HepG2 (cell line): Measurements from ENCODE around the gene GNAZ. TPM values are rescaled to one million over a fixed set of nuclear protein-coding genes. Genes with fewer than 3 reads are reported as not detected.

ENCODE experiments used
- ATAC-seq: fragments of 200-7000 bp; cut with Tn5 transposase; 3 replicates; pipeline ENCODE4 v1.9.1; 2020; ENCODE audit warnings: mild to moderate bottlenecking, moderate library complexity
- BruUV-seq: library from RNA; stranded (reverse); fragments of 400-500 nt; replicated peaks from 2 replicates; lab custom pipeline; 2021; lab: Mats Ljungman, UMichigan
- CTCF ChIA-PET: fragments of 300-600 bp; formaldehyde crosslinking; extraction: SDS; loops from one replicate; lab custom pipeline; 2021; ENCODE audit warnings: low total read pairs, inconsistent platforms, low intra/inter-chr PET ratio; lab: Yijun Ruan, JAX
- POLR2A ChIA-PET: fragments of 350-600 bp; sonication (Branson Sonifier 250); formaldehyde crosslinking; loops from one replicate; lab custom pipeline; 2020; ENCODE audit warnings: antibody characterized with exemption, inconsistent platforms; lab: Yijun Ruan, JAX
- DNase-seq: peaks from one replicate; pipeline ENCODE4 v3.0.0-alpha.2; 2015; ENCODE audit warnings: low spot score
- FAIRE-seq: peaks from 3 replicates; lab custom pipeline; 2011; peaks lifted over from hg19 to GRCh38; lab: Jason Lieb, UNC
- H2AFZ ChIP-seq: one replicate; pipeline ENCODE4 v1.6.1; 2011; ENCODE audit warnings: low read length, inconsistent platforms
- H3K27ac ChIP-seq: fragments of 300-600 bp; 3 replicates; pipeline ENCODE4 v1.8.0; 2011; ENCODE audit warnings: mixed run types, mild to moderate bottlenecking, mixed read lengths, low read length, inconsistent platforms; ENCODE audit not compliant: insufficient read depth; ENCODE audit errors: extremely low read length
- H3K27me3 ChIP-seq, 2 experiments: fragments of 200-600 bp in 1 of 2; 2 replicates in 1 of 2; 3 replicates in 1 of 2; pipeline versions ENCODE4 v1.6.0 to v1.8.0; 2011; ENCODE audit warnings: low read length in 2 of 2, mild to moderate bottlenecking in 2 of 2, moderate library complexity in 2 of 2, inconsistent platforms in 1 of 2; ENCODE audit not compliant: insufficient read depth in 2 of 2, control insufficient read depth in 1 of 2
- H3K36me3 ChIP-seq, 2 experiments: fragments of 200-600 bp in 1 of 2; replicated peaks in 1 of 2; 2 replicates in 1 of 2; 3 replicates in 1 of 2; pipeline versions ENCODE4 v1.5.1 to v1.8.0; 2011; ENCODE audit warnings: low read length in 2 of 2, inconsistent platforms in 1 of 2; ENCODE audit not compliant: insufficient read depth in 2 of 2, control insufficient read depth in 1 of 2
- H3K4me1 ChIP-seq: 2 replicates; pipeline ENCODE4 v1.5.1; 2012; ENCODE audit warnings: low read length, inconsistent platforms; ENCODE audit not compliant: insufficient read depth
- H3K4me2 ChIP-seq: 2 replicates; pipeline ENCODE4 v1.6.0; 2011; ENCODE audit warnings: low read depth, low read length, inconsistent platforms
- H3K4me3 ChIP-seq, 3 experiments: fragments of 200-600 bp in 1 of 3; sonication (generic), shearing (Covaris generic) in 1 of 3; replicated peaks in 1 of 3; 2 replicates each; pipeline ENCODE4 v1.5.1; 2011 to 2016; ENCODE audit warnings: low read length in 3 of 3, inconsistent platforms in 2 of 3, low read depth in 2 of 3, mild to moderate bottlenecking in 2 of 3, control low read depth in 1 of 3, mixed read lengths in 1 of 3; ENCODE audit not compliant: insufficient read depth in 1 of 3
- H3K79me2 ChIP-seq: one replicate; pipeline ENCODE4 v1.6.1; 2011; ENCODE audit warnings: low read length, inconsistent platforms; ENCODE audit not compliant: insufficient read depth
- H3K9ac ChIP-seq: 2 replicates; pipeline ENCODE4 v1.6.0; 2011; ENCODE audit warnings: mild to moderate bottlenecking, low read depth, low read length, inconsistent platforms; ENCODE audit not compliant: insufficient read depth
- H3K9me3 ChIP-seq: 2 replicates; pipeline ENCODE4 v1.5.1; 2012; ENCODE audit warnings: mild to moderate bottlenecking, low read length
- H4K20me1 ChIP-seq: 2 replicates; pipeline ENCODE4 v1.6.0; 2011; ENCODE audit warnings: inconsistent platforms, mild to moderate bottlenecking, low read length, moderate library complexity; ENCODE audit not compliant: insufficient read depth
- CREM ChIP-seq, 2 experiments: sonication (generic) in 1 of 2; formaldehyde crosslinking in 1 of 2; IDR thresholded peaks; 2 replicates each; pipeline versions ENCODE4 v1.4.0 to v1.6.1; 2016 to 2020; ENCODE audit warnings: antibody characterized with exemption in 1 of 2, mild to moderate bottlenecking in 1 of 2, missing genetic modification reagents in 1 of 2
- ERF ChIP-seq: IDR thresholded peaks from 2 replicates; pipeline ENCODE4 v1.6.1; 2018; ENCODE audit warnings: missing biosample characterization, missing genetic modification reagents
- GTF3A ChIP-seq: sonication (generic); formaldehyde crosslinking; conservative IDR thresholded peaks from 2 replicates; pipeline ENCODE4 v1.4.0; 2020; ENCODE audit warnings: mild to moderate bottlenecking, missing genetic modification reagents
- MXD4 ChIP-seq: IDR thresholded peaks from 2 replicates; pipeline ENCODE4 v1.6.1; 2016; ENCODE audit warnings: mild to moderate bottlenecking, missing biosample characterization, missing genetic modification reagents
- NFRKB ChIP-seq: fragments of 450-650 bp; IDR thresholded peaks from 2 replicates; pipeline ENCODE4 v1.6.1; 2017
- PHB2 ChIP-seq: fragments of 450-650 bp; IDR thresholded peaks from 2 replicates; pipeline ENCODE4 v1.6.1; 2018; ENCODE audit not compliant: partially characterized antibody
- TCF7L2 ChIP-seq: IDR thresholded peaks from 2 replicates; pipeline ENCODE4 v1.6.1; 2011; ENCODE audit warnings: mild to moderate bottlenecking, low read depth, low read length, moderate library complexity
- ZBTB38 ChIP-seq: sonication (generic); formaldehyde crosslinking; IDR thresholded peaks from 2 replicates; pipeline ENCODE4 v1.5.1; 2020; ENCODE audit warnings: mild to moderate bottlenecking, missing genetic modification reagents
- ZC3H4 ChIP-seq: sonication (generic); formaldehyde crosslinking; IDR thresholded peaks from 2 replicates; pipeline ENCODE4 v1.4.0; 2020; ENCODE audit warnings: missing genetic modification reagents, borderline replicate concordance
- ZFP37 ChIP-seq: sonication (generic); formaldehyde crosslinking; IDR thresholded peaks from 2 replicates; pipeline ENCODE4 v1.4.0; 2020; ENCODE audit warnings: missing genetic modification reagents, borderline replicate concordance
- ZNF234 ChIP-seq: sonication (generic); formaldehyde crosslinking; conservative IDR thresholded peaks from 2 replicates; pipeline ENCODE4 v1.5.1; 2020; ENCODE audit warnings: mild to moderate bottlenecking, missing genetic modification reagents
- ZNF253 ChIP-seq: sonication (generic); formaldehyde crosslinking; IDR thresholded peaks from 2 replicates; pipeline ENCODE4 v1.8.0; 2022; ENCODE audit warnings: mild to moderate bottlenecking, missing genetic modification reagents, borderline replicate concordance
- ZNF264 ChIP-seq: sonication (generic); formaldehyde crosslinking; IDR thresholded peaks from 2 replicates; pipeline ENCODE4 v1.4.0; 2020; ENCODE audit warnings: missing genetic modification reagents
- ZNF335 ChIP-seq: sonication (generic); formaldehyde crosslinking; IDR thresholded peaks from 2 replicates; pipeline ENCODE4 v1.4.0; 2020; ENCODE audit warnings: missing genetic modification reagents
- ZNF556 ChIP-seq: sonication (generic); formaldehyde crosslinking; IDR thresholded peaks from 2 replicates; pipeline ENCODE4 v1.4.0; 2020; ENCODE audit warnings: mild to moderate bottlenecking, missing genetic modification reagents, borderline replicate concordance
- ZNF607 ChIP-seq: sonication (generic); formaldehyde crosslinking; IDR thresholded peaks from 2 replicates; pipeline ENCODE4 v1.5.1; 2020; ENCODE audit warnings: missing genetic modification reagents, mild to moderate bottlenecking, borderline replicate concordance
- ZNF775 ChIP-seq: sonication (generic); formaldehyde crosslinking; IDR thresholded peaks from 2 replicates; pipeline ENCODE4 v1.4.0; 2020; ENCODE audit warnings: missing genetic modification reagents, mild to moderate bottlenecking, moderate library complexity, borderline replicate concordance
- WGBS: methylation state at CpG from one replicate; pipeline ENCODE4 v1.1.6; 2017; ENCODE audit warnings: low lambda C conversion rate; 5-methylcytosine and 5-hydroxymethylcytosine counted together
- in situ Hi-C: cut with HindIII; loops from 2 replicates; pipeline ENCODE4 v1.10.0; 2017; ENCODE audit warnings: low pct_unique_long_range_greater_than_20kb; ENCODE audit not compliant: extremely low pct_ligation_motif_present
- intact Hi-C: fragments of 100-400 bp; cut with micrococcal nuclease; formaldehyde crosslinking; loops from one replicate; pipeline ENCODE4 v1.10.0; 2022; ENCODE audit not compliant: unreplicated experiment
- polyA plus RNA-seq, 8 experiments: library from polyadenylated mRNA; depleted of rRNA in 3 of 8; stranded (reverse) in 7 of 8; unstranded in 1 of 8; fragments of >200 nt; fragmentation: Illumina TruSeq in 4 of 8; extraction: Trizol in 4 of 8; gene quantifications; 2 replicates each; pipeline versions ENCODE4 v1.2.1 to v1.2.3, GENCODE V29; 2011 to 2016; ENCODE audit warnings: low read depth in 4 of 8, missing spikeins in 1 of 8, mixed read lengths in 1 of 8; ENCODE audit not compliant: insufficient read depth in 1 of 8
- total RNA-seq, 5 experiments: library from RNA; depleted of rRNA; stranded (reverse); fragments of >200 nt; fragmentation: Illumina TruSeq; extraction: Trizol; gene quantifications; 2 replicates each; pipeline ENCODE4 v1.2.3, GENCODE V29; 2016; ENCODE audit warnings: low read depth in 1 of 5

The GNAZ gene
- total and polyA plus RNA-seq, 2 of the 13 experiments (the other 11 are each of a cell fraction or from before 2014, with no cell fraction given), result 11.4 to 22.3 TPM

- Histone ChIP-seq H3K9me3 (no peaks in the 10 kb centered on the region), H3K4me1 (no peaks in the 10 kb centered on the region), H3K27me3 (no peaks in the 10 kb centered on the region), H3K4me2 (no peak overlapping the region), H3K36me3 (peaks cover 2 to 4% of the 10 kb centered on the region in 2 experiments; a peak in 3 of 5 replicates), H4K20me1 (no peaks in the 10 kb centered on the region), H3K9ac (no peak overlapping the region), H2AFZ (no peak overlapping the region), H3K27ac (no peak overlapping the region), H3K79me2 (no peaks in the 10 kb centered on the region), H3K4me3 (no peak overlapping the region)
- ATAC-seq (no peak), FAIRE-seq (no peak), DNase-seq (no peak)
- CTCF ChIA-PET, result no interaction called here
- POLR2A ChIA-PET, result no interaction called here
- in situ Hi-C loops (no loop called here), intact Hi-C loops (no loop called here)
- no TSS peak for BruUV-seq
- WGBS, result 90% methylated on average over 5 of the region's 10 CpGs
- TF ChIP-seq MXD4 (CRISPR knock-in tag) (no peak), PHB2 (no peak), ZNF253 (no peak), ZNF264 (CRISPR knock-in tag) (no peak), GTF3A (CRISPR knock-in tag) (no peak), ZNF556 (CRISPR knock-in tag) (no peak), ERF (CRISPR knock-in tag) (no peak), NFRKB (no peak), ZNF607 (CRISPR knock-in tag) (no peak), ZFP37 (no peak)
- TF ChIP-seq, all 625 proteins: peak for 0
Measured at GRCh38 chr22:23116506-23117263, 46.4 kb downstream of the GNAZ start.

DNA sequence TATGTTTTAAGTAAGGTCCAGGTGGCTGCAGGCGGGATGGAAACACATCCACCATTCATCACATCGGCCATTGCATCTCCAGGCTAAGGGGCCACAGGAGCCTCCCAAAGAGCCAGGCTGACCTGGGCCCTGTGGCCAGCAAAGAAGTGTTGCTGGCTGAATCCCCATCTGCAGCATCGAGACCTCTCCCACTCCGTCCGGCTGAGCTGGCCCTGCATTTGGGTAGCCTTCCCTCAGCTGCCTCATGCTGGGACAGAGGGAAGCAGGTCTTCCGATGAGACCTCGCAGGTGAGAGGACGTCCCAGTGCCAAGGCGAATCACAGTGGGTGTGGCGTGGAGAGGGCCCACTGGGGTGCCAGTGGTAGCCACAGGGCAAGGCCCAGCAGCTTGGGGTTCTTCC is 47.0 kb downstream of the GNAZ start:
- no peak for FAIRE-seq
- no peak for TF ChIP-seq ZBTB38 (CRISPR knock-in tag)
- no peak for TF ChIP-seq TCF7L2
- no peak for TF ChIP-seq ZNF775 (CRISPR knock-in tag)
- no peak for TF ChIP-seq CREM (IDR thresholded peaks at IDR 0.05)
- no peak for TF ChIP-seq CREM (CRISPR knock-in tag; IDR thresholded peaks at IDR 0.05)
- TF ChIP-seq ZNF234 (CRISPR knock-in tag), result no peak
- no peak for TF ChIP-seq ZFP37
- TF ChIP-seq ZC3H4 (CRISPR knock-in tag), result no peak
- no peak for TF ChIP-seq ZNF335 (CRISPR knock-in tag)
- ATAC-seq, result no peak
- Histone ChIP-seq H3K27ac (no peak overlapping the region), H3K4me1 (no peaks in the 10 kb centered on the region), H3K27me3 (no peaks in the 10 kb centered on the region), H3K36me3 (peaks cover 2 to 4% of the 10 kb centered on the region in 2 experiments; a peak in 3 of 5 replicates), H4K20me1 (no peaks in the 10 kb centered on the region), H3K4me3 (no peak overlapping the region), H3K4me2 (no peak overlapping the region), H3K9ac (no peak overlapping the region), H3K79me2 (no peaks in the 10 kb centered on the region), H2AFZ (no peak overlapping the region), H3K9me3 (no peaks in the 10 kb centered on the region)
- intact Hi-C loops, result no loop called here
- CTCF ChIA-PET, result no interaction called here
- 91% methylated on average over 10 of the region's 10 CpGs for WGBS
- no TSS peak for BruUV-seq
- POLR2A ChIA-PET, result no interaction called here
- DNase-seq, result no peak
- in situ Hi-C loops, result no loop called here
